HEK293 (cell line): Measurements from ENCODE around the gene PARL.

Experiments used
- ZNF391 ChIP-seq: fragments of 450-650 bp; formaldehyde crosslinking; IDR thresholded peaks from 2 replicates; pipeline ENCODE4 v1.5.1; 2016; ENCODE audit warnings: low read depth, missing biosample characterization, missing genetic modification characterization, borderline replicate concordance
- ZNF529 ChIP-seq: fragments of 450-650 bp; formaldehyde crosslinking; IDR thresholded peaks from 2 replicates; pipeline ENCODE4 v1.5.1; 2017; ENCODE audit warnings: missing genetic modification characterization, missing biosample characterization; ENCODE audit not compliant: insufficient replicate concordance
- ZNF558 ChIP-seq: fragments of 450-650 bp; formaldehyde crosslinking; IDR thresholded peaks from 2 replicates; pipeline ENCODE4 v1.5.1; 2016; ENCODE audit warnings: missing biosample characterization, missing genetic modification characterization
- ZNF623 ChIP-seq: fragments of 450-650 bp; formaldehyde crosslinking; IDR thresholded peaks from 2 replicates; pipeline ENCODE4 v1.5.1; 2016; ENCODE audit warnings: missing biosample characterization, missing genetic modification characterization
- TF ChIP-seq, protein P1 (sequence below): fragments of 450-650 bp; formaldehyde crosslinking; IDR thresholded peaks from 2 replicates; pipeline ENCODE4 v1.5.1; 2016; ENCODE audit warnings: missing biosample characterization, missing genetic modification characterization

- TF ChIP-seq ZNF529 (tag by site-specific recombination) (no peak), ZNF558 (no peak), ZNF623 (no peak), ZNF391 (tag by site-specific recombination) (no peak)
- TF ChIP-seq, protein P1, sequence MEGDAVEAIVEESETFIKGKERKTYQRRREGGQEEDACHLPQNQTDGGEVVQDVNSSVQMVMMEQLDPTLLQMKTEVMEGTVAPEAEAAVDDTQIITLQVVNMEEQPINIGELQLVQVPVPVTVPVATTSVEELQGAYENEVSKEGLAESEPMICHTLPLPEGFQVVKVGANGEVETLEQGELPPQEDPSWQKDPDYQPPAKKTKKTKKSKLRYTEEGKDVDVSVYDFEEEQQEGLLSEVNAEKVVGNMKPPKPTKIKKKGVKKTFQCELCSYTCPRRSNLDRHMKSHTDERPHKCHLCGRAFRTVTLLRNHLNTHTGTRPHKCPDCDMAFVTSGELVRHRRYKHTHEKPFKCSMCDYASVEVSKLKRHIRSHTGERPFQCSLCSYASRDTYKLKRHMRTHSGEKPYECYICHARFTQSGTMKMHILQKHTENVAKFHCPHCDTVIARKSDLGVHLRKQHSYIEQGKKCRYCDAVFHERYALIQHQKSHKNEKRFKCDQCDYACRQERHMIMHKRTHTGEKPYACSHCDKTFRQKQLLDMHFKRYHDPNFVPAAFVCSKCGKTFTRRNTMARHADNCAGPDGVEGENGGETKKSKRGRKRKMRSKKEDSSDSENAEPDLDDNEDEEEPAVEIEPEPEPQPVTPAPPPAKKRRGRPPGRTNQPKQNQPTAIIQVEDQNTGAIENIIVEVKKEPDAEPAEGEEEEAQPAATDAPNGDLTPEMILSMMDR (tag by site-specific recombination), result no peak
These were observed 94.9 kb downstream of the PARL start for GRCh38 chr3:183789826-183790225.
